Measurements from ENCODE around the gene MRGPRE.

MRGPRE gene

DNA sequence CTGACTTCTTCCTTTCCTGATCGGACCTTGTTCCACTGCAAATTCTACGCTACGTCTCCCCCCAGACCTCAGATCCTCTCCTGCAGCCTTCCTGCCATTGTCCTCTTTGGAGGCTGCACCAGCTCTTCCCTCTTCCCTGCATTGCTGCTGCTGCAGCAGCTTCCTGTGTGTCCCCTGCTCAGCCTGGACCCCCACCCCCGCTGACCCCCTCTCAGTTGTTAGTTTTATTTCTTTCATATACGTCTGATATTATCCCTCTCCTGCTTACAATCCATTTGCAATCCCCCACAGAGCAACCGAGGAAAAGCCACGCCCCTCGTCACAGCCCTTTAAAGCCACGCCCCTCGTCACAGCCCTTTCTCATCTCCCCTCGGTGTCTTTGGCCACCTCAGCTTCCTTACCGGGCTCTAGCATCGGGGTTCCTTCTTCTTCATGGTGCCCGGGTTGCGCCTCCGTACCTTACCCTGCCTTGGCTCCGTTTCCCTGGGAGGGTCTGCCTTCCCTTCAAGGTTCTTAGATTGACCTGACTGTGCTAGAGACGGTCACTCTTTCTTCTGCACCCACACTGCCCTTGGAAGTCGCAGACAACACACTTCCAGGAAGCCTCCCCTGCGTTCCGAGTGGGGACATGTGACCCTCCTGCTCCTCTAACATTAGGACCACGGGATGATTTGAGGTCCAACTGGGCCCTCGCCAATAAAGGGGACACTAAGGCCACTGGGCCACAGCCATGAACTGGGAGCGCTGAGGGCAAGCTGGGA is 18.4 kb downstream of the MRGPRE start:
- no peak for DNase-seq (ENCODE audit: low read depth in 2 of 2)

DNA sequence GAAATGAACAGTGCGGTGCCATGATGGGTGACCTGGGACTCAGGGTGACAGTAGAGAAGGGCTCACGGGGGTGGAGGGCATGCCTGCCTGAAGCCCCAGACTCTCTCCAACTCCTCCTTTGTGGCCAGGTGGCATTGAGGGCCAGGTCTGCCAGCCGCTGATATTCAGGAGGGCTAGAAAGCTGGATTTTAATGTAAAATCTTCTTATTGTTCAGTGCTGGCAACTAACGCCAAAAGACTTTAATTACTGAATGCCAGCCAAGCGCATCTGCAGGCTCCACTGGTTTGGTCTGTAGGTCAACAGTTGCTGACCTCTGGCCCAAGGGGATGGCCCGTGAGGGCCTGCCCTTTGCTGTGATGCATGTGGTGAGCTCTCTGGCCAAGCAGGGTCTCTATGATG is 23.9 kb downstream of the MRGPRE start:
- no peak for DNase-seq (ENCODE audit: low read depth in 2 of 2)

DNA sequence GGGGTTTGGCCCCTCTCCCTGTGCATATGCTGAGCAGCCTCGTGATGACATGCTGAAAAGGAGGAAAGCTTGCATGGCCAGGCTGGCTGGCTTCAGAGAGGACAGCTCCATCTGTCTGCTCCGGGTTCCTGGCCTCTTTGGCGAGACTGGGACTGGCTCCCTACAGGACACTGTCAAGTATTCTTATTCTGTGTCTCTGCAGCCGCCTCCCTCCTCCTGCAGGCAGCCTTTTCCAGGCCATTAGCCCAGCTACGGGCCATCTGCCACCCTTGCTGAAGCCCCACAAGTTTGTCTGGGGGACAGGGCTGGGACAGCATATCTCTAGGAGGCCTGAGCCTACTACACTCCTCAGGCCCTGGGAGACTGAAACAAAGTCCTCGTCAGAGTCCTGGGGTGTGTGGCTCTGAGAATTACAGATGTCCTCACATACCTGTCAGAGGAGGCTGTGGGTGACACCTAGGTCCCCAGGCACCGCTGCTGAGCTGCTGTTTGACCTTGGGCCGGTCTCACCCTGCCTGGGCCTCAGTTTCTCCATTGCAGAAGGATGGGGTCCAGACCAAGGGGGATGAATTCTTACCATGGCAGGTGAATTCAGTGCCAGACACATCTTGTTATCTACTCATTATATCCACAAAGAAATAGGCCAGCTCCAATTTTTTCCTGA is 24.6 kb downstream of the MRGPRE start:
- no peak for DNase-seq (ENCODE audit: low read depth in 2 of 2)

DNA sequence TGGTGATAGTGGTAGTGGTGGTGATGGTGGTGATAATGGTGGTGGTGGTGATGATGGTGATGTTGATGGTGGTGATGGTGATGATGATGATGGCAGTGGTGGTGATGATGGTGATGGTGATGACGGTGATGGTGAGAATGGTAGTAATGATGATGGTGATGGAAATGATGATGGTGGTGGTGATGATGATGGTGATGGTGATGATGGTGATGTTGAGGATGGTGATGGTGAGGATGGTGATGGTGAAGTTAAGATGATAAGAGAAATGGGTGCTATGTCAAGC is 25.4 kb downstream of the MRGPRE start:
- DNase-seq (ENCODE audit: low read depth in 2 of 2) = no peak

DNA sequence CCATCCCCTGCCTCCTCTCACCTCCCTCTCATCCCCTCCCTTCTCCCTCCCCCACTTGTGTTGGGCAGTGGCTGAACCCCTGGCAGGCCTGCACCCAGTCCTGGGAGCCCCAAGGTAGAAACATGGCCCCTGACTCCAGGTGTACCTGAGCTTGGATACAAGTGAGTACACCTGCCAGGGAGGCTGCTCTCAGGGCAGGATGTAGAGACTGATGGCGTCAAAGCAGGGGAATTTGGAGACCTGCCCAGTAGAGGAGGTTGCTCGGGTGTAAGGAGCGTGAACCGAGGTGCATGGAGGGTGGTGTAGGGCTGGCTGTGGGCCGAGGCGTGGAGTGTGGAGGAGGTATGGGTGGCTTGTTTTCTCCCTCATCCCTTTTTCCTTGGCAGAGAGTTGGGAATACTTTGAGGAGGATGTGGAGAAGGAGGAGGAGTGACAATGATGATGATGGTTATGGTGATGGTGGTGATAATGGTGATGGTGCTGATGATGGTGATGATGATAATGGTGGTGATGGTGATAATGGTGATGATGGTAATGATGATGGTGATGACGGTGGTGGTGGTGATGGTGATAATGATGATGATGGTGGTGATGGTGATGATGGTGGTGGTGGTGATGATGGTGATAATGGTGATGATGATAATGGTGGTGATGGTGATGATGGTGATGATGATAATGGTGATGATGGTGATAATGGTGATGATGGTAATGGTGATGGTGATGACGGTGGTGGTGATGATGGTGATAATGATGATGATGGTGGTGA is 25.9 kb downstream of the MRGPRE start:
- DNase-seq (ENCODE audit: low read depth in 2 of 2) = no peak

DNA sequence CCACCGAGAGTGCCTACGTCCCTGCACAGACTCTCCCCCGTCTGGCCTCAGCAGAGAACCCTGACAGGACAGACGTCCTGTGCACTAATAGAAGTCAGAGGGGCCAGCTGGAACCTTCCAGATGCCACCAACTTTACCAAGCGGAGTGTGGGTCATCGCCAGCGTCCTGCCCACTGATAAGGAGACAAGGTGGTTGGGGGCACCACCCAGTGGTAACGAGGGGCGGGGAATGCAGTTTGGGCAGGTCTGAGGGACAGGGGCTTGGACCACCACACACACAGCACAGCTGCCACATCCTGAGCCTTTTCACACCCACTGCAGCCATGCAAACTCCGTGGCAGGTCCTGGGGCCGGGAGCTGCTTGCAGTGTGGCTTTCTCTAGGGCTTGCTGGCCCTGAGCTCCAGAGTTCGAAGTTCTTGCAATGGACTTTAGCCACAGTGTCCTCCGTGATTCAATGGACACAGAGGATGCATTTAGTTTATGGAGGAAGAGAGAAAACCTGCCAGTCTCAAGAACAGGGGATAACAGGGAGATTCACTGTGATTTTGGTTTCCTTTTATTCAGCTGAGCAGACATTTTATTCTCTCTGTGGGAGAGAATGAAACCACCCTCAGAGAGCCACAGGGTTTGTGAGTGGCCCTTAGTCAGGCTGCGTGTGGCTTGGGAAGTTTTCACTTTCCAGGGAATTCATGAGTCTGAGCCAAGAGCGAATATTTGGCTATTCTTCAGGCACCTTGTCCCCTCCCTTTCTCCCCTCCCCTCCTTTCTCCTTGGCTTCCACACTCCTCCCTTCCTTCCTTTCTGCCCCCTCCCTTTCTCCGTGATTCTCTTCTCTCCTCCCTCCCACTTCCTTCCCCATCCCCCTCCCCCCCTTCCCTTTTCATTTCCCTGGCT is 26.7 kb downstream of the MRGPRE start:
- no peak for DNase-seq (ENCODE audit: low read depth in 2 of 2)

DNA sequence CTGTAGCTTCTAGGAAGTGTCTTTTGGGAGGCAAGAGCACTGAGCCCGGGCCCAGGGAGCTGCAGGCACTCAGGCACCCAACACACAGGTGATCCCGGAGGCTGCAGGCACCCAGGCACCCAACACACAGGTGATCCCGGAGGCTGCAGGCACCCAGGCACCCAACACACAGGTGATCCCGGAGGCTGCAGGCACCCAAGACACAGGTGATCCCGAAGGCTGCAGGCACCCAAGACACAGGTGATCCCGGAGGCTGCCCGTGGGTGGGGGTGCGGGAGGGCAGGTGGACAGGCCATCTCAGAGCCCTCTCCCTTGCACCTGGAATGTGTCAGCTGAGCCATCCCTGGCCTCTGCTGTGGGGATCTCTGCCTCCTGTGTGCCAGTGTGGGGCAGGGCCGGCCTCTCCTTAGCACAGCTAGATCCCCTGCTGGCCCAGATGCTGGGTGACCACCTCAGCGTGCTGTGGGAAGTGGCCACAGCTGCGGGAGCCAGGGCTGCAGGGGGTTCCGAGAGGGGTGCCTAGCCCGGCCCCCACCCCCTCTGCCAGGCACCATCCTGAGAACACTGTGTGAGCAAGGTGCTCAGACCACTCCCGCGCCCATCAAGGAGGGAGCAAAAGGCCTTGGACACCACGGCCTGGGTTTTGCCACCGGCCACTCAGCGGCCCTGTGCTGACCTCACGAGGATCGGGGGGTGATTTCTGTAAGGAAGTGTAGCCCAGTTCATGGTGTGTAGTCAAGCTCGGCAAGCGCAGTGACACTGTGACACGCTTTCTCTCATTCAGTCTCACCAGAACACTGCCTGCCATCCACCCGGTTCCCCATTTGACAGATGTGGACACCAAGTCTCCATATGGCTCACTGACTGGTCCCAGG is 27.8 kb downstream of the MRGPRE start:
- no peak for DNase-seq (ENCODE audit: low read depth in 2 of 2)

DNA sequence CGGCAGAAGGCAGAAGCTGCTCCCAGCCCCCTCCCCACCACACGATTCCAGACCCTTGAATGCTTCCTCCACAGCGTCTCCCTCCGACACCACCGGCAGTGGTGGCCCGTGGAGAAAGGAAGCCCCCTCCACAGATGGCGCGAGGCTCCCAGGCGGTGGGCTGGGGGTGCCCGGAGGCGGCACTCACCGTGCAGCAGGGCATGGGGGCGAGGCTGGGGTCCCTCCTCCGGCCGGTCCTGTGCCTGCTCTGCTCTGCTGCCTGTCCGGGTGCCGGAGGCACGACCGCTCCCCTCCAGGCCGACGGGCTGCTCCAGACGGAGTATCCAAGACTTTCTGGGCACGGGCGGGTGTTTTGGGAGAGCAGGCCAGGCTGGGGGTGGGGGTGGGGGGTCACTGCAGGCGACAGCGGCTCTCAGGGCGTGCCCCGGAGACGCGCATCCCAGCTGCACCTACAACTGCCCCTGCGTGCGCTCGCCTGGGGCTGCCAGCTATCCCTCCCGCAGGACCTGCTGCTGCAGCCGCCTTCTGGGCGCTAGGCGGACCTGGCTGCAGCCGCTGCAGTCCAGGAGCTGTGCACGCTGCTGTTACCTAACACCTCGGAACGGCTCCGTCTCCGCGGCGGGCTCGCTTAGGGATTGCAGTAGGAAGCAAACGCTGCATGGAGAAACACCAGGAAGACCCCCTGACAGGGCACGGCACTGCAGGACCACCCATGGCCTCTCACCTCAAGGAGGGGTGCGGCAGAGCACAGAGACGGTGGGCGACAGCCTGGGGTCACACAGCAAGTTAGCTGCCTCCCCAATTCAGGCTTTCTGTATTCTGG is 28.8 kb downstream of the MRGPRE start:
- DNase-seq (ENCODE audit: low read depth in 2 of 2) = no peak

DNA sequence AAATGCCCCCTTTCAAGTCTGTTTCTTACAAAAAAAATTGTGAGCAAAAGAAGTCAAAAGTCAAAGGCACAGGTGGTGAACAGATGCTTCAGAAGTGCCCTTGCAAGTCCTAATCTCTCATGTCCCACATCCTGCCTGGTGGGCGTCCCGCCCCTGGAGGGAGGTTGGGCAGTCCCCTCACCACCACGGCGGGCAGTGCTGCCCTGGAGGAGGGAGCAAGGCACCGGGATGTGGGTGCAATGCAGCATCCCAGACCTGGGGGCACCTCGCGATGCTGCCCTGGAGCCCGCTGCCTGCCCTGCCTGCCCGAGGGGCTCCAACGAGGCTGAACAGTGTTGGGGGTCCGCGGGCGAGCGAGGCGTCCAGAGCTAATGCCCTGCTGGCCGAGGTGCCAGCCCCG is 29.5 kb downstream of the MRGPRE start:
- no peak for DNase-seq (ENCODE audit: low read depth in 2 of 2)

DNA sequence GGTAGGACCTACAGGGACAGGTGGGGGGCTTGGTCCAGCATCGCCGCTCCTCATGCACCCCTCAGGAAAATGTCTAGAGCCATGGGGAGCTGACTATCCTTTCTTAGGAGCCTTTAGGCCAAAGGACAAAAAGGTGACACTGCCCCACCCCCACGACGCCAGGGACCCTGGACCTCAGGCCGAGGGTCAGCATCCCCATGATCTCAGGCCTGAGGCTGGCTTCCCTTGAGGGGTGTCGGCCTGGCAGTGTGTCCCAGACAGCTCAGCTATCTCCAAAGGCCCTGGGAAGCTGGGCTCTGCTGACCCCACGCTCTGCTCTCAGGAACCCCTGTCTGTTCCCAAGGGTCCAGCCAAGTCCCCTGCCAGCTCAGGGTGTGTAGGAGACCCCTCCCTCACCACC is 29.9 kb downstream of the MRGPRE start:
- DNase-seq (ENCODE audit: low read depth in 2 of 2) = no peak

DNA sequence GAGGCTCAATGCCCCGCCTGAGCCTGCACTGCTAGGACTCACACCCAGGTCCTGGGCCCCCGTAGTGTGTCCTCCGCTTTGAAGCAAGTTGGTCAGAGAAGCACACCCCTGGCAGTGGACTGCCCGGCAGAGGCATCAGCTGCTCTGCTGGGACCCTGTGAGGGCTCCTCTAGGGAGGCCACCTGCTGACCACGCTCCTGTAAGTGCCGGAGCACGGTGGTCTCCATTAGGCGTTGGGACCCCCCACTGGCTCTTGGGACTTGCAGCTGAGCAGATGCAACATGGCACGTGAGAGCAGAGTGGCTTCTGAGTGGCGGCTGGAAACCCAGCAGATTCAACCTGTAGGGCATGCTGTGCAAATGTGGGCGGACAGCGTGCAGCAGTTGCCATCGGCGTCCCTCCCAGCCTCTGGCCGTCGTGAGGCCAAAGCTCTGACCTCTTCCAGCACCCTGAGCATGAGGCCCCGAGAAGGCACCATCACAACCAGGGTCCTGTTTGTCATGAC is 30.5 kb downstream of the MRGPRE start:
- no peak for DNase-seq (ENCODE audit: low read depth in 2 of 2)

DNA sequence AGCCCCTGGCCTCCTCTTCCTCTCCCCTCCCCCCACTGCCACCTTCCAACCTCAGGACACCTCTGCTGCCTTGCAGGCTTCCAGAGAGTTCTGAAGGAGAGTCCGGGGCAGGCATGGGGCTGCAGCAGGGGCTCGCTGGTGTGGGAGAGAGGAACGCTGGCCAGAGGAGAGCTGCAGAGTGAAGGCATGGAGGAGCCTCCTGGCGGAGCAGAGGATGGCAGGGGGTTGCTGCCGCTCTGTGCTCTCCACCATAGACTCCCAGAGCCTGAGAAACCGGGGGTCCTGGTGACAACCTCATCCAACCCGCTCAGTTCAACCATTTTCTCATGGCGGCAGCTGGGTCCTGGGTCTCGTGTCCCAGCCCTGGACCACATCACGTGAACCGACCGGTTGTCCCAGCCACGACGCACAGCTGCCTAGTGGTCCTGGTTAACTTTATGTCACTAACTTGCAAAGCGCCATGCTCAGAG is 31.1 kb downstream of the MRGPRE start:
- no peak for DNase-seq (ENCODE audit: low read depth in 2 of 2)

DNA sequence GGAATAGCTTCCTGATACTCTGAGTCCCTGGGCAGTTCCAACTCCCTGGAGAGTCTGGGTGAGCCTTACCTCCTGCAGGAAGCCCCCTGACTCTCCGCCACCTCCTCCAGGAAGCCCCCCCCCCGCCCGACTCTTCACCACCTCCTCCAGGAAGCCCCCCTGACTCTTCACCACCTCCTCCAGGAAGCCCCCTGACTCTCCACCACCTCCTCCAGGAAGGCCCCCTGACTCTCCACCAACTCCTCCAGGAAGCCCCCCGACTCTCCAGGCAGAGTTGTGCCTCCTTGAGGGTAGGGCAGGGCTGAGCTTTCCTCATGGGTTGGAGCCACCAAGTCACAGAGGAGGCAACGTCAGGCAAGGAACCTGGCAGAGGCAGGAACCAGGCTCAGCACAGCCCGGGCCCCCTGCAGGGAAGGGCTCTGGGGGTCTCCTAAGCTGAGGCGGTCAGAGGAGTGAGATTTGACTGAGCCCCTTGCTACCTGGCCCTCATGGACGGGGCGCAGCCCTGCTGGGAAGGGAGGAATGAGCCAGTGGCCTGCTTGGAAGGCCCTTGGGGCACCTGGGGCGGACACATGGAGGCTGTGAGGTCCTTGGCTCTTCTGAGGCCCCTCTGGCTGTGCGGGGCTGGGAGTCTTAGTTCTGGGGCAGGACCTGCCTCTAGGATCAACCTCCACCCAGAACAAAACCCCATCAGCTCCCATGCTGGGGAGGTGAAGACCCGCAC is 31.7 kb downstream of the MRGPRE start:
- DNase-seq (ENCODE audit: low read depth in 2 of 2) = no peak

DNA sequence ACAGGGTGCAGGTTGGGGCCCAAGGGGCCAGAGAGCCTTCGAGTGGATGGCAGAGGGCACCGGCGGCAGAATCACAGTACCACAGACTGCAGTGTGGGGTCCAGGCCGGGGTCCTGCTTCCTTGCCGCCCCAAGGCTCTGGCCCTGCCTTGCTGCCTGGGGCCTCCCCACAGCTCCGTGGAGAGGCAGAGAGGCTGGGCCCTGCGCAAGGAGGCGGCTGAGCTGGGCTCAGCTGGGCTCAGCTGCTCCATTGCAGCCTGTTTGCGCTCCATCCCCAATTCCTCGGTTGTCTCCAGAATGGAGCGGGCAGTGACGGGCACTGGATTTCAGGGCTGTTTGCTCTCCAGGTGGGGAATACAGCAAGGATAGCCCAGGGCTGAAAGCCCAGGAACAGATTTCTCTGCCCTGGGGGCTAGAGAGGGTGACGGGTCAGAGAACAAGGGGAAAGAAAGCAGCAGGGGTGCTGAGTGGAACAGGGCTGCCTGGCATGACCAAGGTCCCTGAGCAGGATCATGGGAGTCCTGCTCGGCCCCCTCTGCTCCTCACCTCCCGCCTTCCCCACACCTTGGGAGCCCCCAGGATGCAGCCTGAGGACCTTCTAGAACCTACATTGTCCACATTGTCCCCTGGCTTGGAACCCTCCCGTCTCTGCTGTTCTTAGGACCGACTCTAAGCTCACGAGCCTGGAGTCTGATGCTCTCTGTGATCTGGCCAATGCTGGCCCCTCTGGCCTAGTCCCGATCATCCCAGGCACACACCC is 32.5 kb downstream of the MRGPRE start:
- DNase-seq (ENCODE audit: low read depth in 2 of 2) = no peak

DNA sequence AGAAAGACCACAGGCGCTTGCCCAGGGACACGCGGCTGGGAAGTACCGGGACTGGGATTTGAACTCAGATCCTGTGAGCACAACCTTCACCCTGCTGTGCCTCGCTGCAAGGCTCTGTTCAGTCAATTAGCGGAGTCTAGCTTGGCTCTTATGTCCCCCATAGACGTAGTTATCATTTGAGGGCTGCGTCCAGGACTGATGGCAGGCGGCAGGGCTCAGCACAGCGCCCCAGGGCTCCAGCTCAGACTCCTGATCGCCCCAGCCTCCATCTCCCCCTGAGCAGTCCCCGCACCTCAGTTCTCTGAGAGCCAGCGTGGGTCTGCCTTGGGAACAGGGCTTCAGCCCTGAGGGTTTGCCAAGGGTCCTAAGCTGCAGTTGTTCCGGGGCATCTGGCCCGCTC is 33.4 kb downstream of the MRGPRE start:
- DNase-seq (ENCODE audit: low read depth in 2 of 2) = no peak

DNA sequence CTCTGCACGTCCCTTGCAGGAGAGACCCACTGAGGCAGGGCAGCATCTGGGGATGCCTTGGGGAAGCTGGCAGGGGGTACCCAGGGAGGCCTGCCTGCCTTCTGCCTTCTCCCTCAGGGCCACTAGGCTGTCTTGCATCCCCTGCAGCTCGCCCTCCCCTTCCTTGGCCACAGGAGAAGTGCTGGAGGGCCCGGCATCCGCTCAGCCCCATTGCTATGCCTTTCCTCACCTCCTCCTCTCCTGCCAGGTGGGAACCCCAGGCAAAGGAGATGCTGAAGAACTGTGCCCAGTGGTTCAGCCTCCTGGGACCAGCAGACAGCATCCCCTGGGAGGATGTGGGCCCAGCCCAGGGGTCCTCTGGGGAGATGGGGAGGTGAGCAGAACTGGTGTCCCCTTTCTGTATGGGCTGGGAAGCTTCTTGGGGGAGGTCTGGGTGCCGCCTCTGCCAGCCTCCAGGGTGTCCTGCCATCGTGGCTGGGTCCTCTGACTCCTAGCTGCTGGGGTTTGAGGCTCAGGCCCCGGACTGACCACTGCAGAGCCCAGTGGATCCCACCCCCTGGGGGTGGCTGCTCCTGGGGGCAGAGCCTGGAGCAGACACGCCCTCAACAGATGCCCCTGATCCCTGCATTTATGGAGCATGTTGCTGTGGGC is 34.2 kb downstream of the MRGPRE start:
- no peak for DNase-seq (ENCODE audit: low read depth in 2 of 2)

DNA sequence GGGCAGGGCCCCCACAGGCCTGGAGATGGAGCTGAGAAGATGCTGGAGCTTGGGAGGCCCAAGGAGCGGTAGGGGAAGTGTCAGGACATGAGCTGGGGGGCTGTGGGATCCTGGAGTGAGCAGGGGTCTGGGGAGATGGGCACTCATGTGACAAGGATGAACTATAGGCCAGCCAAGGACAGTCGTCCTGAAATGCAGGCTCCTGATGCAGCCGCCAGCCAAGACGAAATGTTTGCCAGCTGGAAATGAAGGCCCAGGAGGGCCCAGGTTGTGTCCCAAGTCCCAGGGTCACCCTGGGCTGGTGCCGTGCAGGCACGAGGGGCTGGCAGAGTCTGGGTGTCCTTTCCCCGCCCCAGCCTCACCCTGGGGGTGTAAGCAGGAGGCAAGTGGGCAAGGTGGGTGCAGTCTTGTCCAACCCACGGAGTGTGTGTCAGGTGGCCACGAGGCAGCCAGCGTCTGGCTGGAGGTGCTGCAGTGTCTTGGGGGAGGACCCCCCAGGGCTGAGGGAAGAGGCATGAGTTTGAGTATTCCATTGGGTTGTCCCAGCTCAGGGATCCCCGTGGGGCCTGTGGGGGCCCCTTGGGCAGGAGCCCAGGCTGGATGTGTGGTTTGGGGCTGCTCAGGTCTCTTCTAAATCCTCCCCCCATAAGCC is 35.0 kb downstream of the MRGPRE start:
- no peak for DNase-seq (ENCODE audit: low read depth in 2 of 2)
